Bronchial epithelial cell (primary cell): ENCODE results near the gene UBE2A. TPM values are rescaled to one million over a fixed set of nuclear protein-coding genes. Genes with fewer than 3 reads are reported as not detected.

Experiments
- DNase-seq: peaks from one replicate; pipeline ENCODE4 v3.0.0-alpha.2; 2010; ENCODE audit warnings: low read depth
- FAIRE-seq: peaks from 2 replicates; lab custom pipeline; 2011; peaks lifted over from hg19 to GRCh38; lab: Jason Lieb, UNC
- H3K27me3 ChIP-seq: 2 replicates; pipeline ENCODE4 v1.5.1; 2011; ENCODE audit warnings: low read length; ENCODE audit not compliant: control insufficient read depth, insufficient read depth
- H3K36me3 ChIP-seq: 2 replicates; pipeline ENCODE4 v1.5.1; 2011; ENCODE audit warnings: low read length; ENCODE audit not compliant: control insufficient read depth, insufficient read depth
- H3K4me3 ChIP-seq: 2 replicates; pipeline ENCODE4 v1.5.1; 2011; ENCODE audit warnings: mild to moderate bottlenecking, low read depth, low read length, control low read depth
- CTCF ChIP-seq: IDR thresholded peaks from 2 replicates; pipeline ENCODE4 v1.5.1; 2011; ENCODE audit warnings: mild to moderate bottlenecking, moderate library complexity, low read length, control low read depth, inconsistent platforms; ENCODE audit not compliant: insufficient read depth, severe bottlenecking
- total RNA-seq: library from RNA; depleted of rRNA; stranded (reverse); fragments of >200 nt; gene quantifications from 2 replicates; pipeline ENCODE4 v1.2.1, GENCODE V29; 2014

The UBE2A gene
- total RNA-seq: 18.4 and 23.7 TPM in 2 replicates

GRCh38 chrX:119574394-119575266 lies at the start of gene UBE2A:
Gene UBE2A, plus strand, starts transcription at chrX:119574563. Its CDS starts 149 bp downstream, at chrX:119574712.
- peak; percentile 65 for DNase-seq
- FAIRE-seq: no peak
- TF ChIP-seq CTCF: peak; percentile 45

DNA sequence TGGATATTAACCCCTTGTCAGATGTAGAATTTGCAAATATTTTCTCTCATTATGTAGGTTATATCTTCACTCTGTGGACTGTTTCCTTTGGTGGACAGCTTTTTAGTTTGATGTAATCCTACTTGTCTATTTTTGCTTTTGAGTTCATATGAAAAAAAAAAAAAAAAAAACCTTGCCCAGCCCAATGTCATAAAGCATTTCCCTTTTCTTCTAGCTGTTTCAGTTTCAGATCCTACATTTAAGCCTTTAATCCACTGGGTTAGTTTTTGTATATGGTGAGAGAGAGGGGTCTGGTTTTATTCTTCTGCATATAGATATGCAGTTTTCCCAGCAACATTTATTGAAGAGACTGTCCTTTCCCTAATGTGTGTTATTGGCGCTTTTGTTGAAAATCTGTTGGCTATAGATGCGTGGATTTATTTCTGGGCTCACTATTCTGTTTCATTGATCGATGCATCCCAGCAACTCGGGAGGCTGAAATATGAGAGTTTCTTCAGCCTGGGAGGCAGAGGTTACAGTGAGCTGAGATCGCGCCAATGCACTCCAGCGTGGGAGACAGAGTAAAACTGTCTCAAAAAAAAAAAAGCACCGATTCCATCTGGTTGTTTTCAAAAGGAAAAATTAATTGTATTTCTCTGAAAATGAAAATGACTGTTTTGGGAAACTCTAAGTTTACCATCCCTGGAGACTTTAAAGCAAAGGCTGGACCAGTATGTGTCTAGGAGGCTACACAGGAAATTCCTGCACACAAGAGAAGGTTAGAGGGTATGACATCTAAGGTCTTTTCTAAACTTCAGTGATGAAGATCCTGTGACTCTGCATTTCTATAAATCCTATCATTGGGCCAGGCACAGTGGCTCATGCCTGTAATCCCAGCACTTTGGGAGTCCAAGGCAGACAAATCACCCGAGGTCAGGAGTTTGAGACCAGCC lies 44.8 kb upstream of the UBE2A start:
- FAIRE-seq (no peak), DNase-seq (no peak)
- H3K36me3 ChIP-seq: no peaks in the 10 kb centered on the region
- no peak for TF ChIP-seq CTCF
- no peaks in the 10 kb centered on the region for H3K27me3 ChIP-seq
- no peak overlapping the region for H3K4me3 ChIP-seq

More at GRCh38 chrX:119574394-119575266, at the start of gene UBE2A:
- no peaks in the 10 kb centered on the region for H3K27me3 ChIP-seq
- no peaks in the 10 kb centered on the region for H3K36me3 ChIP-seq
- peak within 1 kb of the TSS; percentile 71 for H3K4me3 ChIP-seq

- H3K36me3 ChIP-seq: no peaks in the 10 kb centered on the region
- no peak for DNase-seq
- TF ChIP-seq CTCF: no peak
- FAIRE-seq: no peak
- no peaks in the 10 kb centered on the region for H3K27me3 ChIP-seq
- no peak overlapping the region for H3K4me3 ChIP-seq
Measured at GRCh38 chrX:119537487-119537886, 36.9 kb upstream of the UBE2A start.

GRCh38 chrX:119539872-119540271 lies 34.5 kb upstream of the UBE2A start:
- no peak for TF ChIP-seq CTCF
- H3K36me3 ChIP-seq: no peaks in the 10 kb centered on the region
- DNase-seq: no peak
- FAIRE-seq: no peak
- H3K4me3 ChIP-seq: no peak overlapping the region
- H3K27me3 ChIP-seq: no peaks in the 10 kb centered on the region

DNA sequence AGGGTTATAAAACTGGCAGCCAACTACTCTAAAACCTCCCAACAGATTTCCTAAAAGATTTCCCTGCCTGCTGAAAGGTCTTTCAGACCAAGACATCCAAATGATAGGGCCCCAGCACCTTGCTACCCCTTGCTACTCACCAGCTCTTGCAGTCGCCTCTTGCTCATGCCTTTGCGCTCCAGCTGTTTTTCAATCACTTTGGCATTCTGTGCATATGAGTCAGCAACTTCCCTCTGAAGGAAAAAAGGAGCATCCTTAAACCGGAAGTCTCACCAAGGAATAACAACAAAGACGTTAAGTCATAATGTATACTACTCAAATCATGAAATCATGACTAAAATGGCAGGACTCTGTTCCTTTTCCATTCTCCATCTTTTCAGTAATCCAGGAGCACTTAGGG lies 33.2 kb upstream of the UBE2A start:
- TF ChIP-seq CTCF: no peak
- no peaks in the 10 kb centered on the region for H3K27me3 ChIP-seq
- DNase-seq (peak; percentile 75), FAIRE-seq (no peak)
- no peaks in the 10 kb centered on the region for H3K36me3 ChIP-seq
- no peak overlapping the region for H3K4me3 ChIP-seq
